ENCODE measurements around the gene ARHGEF11.

Gene ARHGEF11

DNA sequence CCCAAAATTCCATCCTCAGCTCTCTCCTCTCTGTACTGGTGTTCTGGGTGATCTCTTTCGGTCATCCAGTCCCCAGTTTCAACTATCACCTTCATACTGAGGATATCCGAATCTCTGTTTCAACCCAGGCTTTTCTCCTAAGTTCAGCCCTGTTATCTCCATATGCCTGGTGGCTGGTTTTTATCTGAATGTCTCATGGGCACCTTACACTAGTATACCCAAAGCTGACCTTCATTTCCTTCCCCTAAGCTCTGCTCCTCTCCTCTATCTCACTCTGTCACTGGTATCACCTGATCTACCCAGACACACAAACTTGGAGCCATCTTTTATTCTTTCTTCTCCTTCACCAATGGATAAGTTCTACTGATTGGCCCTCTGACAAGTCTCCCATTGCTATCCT is 72.1 kb downstream of the ARHGEF11 start:
- H3K27ac ChIP-seq = no peak overlapping the region
- no peak for TF ChIP-seq ZFX (IDR thresholded peaks at IDR 0.05; ENCODE audit: borderline replicate concordance)
- TF ChIP-seq CTCF (IDR thresholded peaks at IDR 0.05) = no peak

DNA sequence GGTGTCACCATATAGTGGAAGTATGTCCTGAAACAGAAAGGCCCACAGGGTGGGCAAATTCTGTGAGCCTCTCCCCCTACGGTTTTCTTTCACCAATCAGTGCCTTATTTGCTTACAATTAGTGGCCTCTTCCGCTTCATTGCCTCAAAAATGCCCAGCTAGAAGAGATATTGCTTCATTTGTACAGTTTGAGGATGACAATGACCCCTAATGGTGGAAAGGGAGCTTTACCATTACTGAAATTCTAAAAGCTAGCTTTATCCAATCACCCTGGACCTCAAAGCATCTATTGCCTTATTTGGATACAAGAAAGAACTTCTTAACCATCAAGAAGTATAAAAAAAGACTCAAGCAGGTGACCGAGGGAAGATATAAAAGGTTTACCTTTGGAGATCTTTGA is 75.5 kb downstream of the ARHGEF11 start:
- H3K27ac ChIP-seq = no peak overlapping the region
- no peak for TF ChIP-seq ZFX (IDR thresholded peaks at IDR 0.05; ENCODE audit: borderline replicate concordance)
- peak; percentile 20; the same call in 1 of the 2 replicates for TF ChIP-seq CTCF (IDR thresholded peaks at IDR 0.05)

GRCh38 chr1:156969496-156969895 is 76.0 kb downstream of the ARHGEF11 start:
- no peak for TF ChIP-seq ZFX (IDR thresholded peaks at IDR 0.05; ENCODE audit: borderline replicate concordance)
- H3K27ac ChIP-seq = no peak overlapping the region

DNA sequence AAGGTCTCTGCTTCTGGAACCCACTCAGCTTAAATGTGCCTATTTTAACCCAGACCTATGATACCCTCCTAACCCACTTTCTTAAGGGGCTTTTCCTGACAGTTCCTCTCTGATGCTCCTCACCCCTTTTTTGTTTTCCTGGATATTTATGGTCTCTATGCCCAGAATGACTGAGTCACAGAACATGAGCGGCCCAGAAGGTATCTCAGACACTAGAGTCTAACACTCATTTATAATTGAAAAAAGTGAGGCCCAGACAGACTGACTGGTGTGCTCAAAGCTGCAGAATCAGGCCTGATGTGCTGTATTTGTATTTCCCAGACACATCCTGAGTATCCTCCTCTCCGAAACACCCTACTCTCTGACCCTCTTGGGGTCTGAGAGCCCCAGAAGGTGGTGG is 81.1 kb downstream of the ARHGEF11 start:
- TF ChIP-seq CTCF (IDR thresholded peaks at IDR 0.05) = no peak
- no peak for TF ChIP-seq ZFX (IDR thresholded peaks at IDR 0.05; ENCODE audit: borderline replicate concordance)
- H3K27ac ChIP-seq = no peak overlapping the region

- H3K27ac ChIP-seq = no peak overlapping the region
- TF ChIP-seq CTCF (IDR thresholded peaks at IDR 0.05) (no peak), ZFX (IDR thresholded peaks at IDR 0.05; ENCODE audit: borderline replicate concordance) (no peak)
Observed at GRCh38 chr1:156963621-156964020, 81.9 kb downstream of the ARHGEF11 start.

- no peak for TF ChIP-seq ZFX (IDR thresholded peaks at IDR 0.05; ENCODE audit: borderline replicate concordance)
- peak; percentile 24 for TF ChIP-seq CTCF (IDR thresholded peaks at IDR 0.05)
- H3K27ac ChIP-seq = no peak overlapping the region
Observed at GRCh38 chr1:156961709-156962108, 83.8 kb downstream of the ARHGEF11 start.

GRCh38 chr1:156959925-156960324 is 85.6 kb downstream of the ARHGEF11 start:
- no peak overlapping the region for H3K27ac ChIP-seq
- TF ChIP-seq CTCF (IDR thresholded peaks at IDR 0.05) (no peak), ZFX (IDR thresholded peaks at IDR 0.05; ENCODE audit: borderline replicate concordance) (no peak)

DNA sequence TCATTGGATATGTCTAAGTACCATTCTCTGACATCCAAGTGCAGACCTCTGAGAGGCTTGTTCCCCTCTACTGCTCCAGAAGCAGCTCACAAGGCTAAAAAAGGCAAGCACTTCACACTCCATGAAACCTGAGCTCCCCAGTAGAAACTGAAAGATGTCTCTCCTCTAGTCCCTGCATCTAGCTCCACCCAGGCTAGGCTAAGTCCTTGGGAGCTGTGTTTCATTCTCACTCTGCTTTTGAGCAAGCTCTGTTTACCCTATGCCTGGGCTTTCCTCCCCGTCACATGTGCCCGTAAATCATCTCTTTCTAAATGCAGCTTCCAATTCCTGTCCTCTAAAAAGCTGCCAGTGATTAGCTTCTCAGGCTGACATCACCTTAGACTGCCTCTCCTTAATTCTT is 86.1 kb downstream of the ARHGEF11 start:
- H3K27ac ChIP-seq = no peak overlapping the region
- no peak for TF ChIP-seq ZFX (IDR thresholded peaks at IDR 0.05; ENCODE audit: borderline replicate concordance)
- no peak for TF ChIP-seq CTCF (IDR thresholded peaks at IDR 0.05)

Data from 22Rv1 (cell line).